CD4-positive, alpha-beta T cell treated with Interleukin-17A for 4 hours (primary cell): ENCODE data around the gene SIL1.

Source experiments
- DNase-seq: peaks from one replicate; pipeline ENCODE4 v3.0.0-alpha.2; 2020; ENCODE audit warnings: mixed read lengths

The SIL1 gene

GRCh38 chr5:138903130-138903775 is 294.9 kb downstream of the SIL1 start:
- no peak for DNase-seq

- DNase-seq: no peak
Measured at GRCh38 chr5:138901716-138902115, 296.5 kb downstream of the SIL1 start.

- peak; percentile 6 for DNase-seq
Measured at GRCh38 chr5:138900281-138900965, 297.7 kb downstream of the SIL1 start.

- no peak for DNase-seq
Measured at GRCh38 chr5:138898742-138899141, 299.4 kb downstream of the SIL1 start.

GRCh38 chr5:138898299-138898698 is 299.9 kb downstream of the SIL1 start:
- DNase-seq: no peak
